Kidney epithelial cell (primary cell): Measurements from ENCODE around the gene ZNF728. TPM values are rescaled to one million over a fixed set of nuclear protein-coding genes. Genes with fewer than 3 reads are reported as not detected.
"Not testable (repeated sequence)": the region's sequence is repeated elsewhere in the genome, so short reads cannot be mapped to it uniquely, and the experiment has no call there.

Experiments used
- DNase-seq: peaks from one replicate; pipeline ENCODE4 v3.0.0-alpha.2; 2010; ENCODE audit warnings: low read depth
- H3K27me3 ChIP-seq: 2 replicates; pipeline ENCODE4 v1.6.0; 2011; ENCODE audit warnings: low read length; ENCODE audit not compliant: control insufficient read depth, insufficient read depth
- H3K36me3 ChIP-seq: 2 replicates; pipeline ENCODE4 v1.5.1; 2011; ENCODE audit warnings: low read length; ENCODE audit not compliant: control insufficient read depth, insufficient read depth
- H3K4me3 ChIP-seq: 2 replicates; pipeline ENCODE4 v1.5.1; 2011; ENCODE audit warnings: low read depth, mild to moderate bottlenecking, control low read depth, low read length
- CTCF ChIP-seq: IDR thresholded peaks from 2 replicates; pipeline ENCODE4 v1.5.1; 2011; ENCODE audit warnings: mild to moderate bottlenecking, moderate library complexity, low read length, control low read depth, inconsistent platforms; ENCODE audit not compliant: insufficient read depth, poor library complexity, severe bottlenecking
- total RNA-seq: library from RNA; depleted of rRNA; stranded (reverse); fragments of >200 nt; gene quantifications from 2 replicates; pipeline ENCODE4 v1.2.3, GENCODE V29; 2015

The ZNF728 gene
- total RNA-seq, 1 donor from 2014 or later = not detected

- Histone ChIP-seq H3K4me3 (no peak overlapping the region), H3K36me3 (no peaks in the 10 kb centered on the region), H3K27me3 (no peaks in the 10 kb centered on the region)
- no peak for DNase-seq
- TF ChIP-seq CTCF = no peak
Measured at GRCh38 chr19:22976248-22976647, 26.7 kb downstream of the ZNF728 start.

- not testable (repeated sequence) for H3K27me3 ChIP-seq, H3K36me3 ChIP-seq
Measured at GRCh38 chr19:22975546-22976136, 27.3 kb downstream of the ZNF728 start.

GRCh38 chr19:22945560-22945959 is 57.4 kb downstream of the ZNF728 start:
- TF ChIP-seq CTCF = no peak
- no peak overlapping the region for H3K4me3 ChIP-seq
- DNase-seq = no peak
- no peaks in the 10 kb centered on the region for H3K36me3 ChIP-seq
- no peaks in the 10 kb centered on the region for H3K27me3 ChIP-seq

More at GRCh38 chr19:22975546-22976136, 27.3 kb downstream of the ZNF728 start:
- H3K4me3 ChIP-seq, DNase-seq: not testable (repeated sequence)

- Histone ChIP-seq H3K36me3 (no peaks in the 10 kb centered on the region), H3K4me3 (no peak overlapping the region), H3K27me3 (no peaks in the 10 kb centered on the region)
- DNase-seq = no peak
- TF ChIP-seq CTCF = no peak
Measured at GRCh38 chr19:22935151-22935550, 67.8 kb downstream of the ZNF728 start.

GRCh38 chr19:22927576-22927975 is 75.4 kb downstream of the ZNF728 start:
- not testable (repeated sequence) for H3K4me3 ChIP-seq, H3K36me3 ChIP-seq, DNase-seq, H3K27me3 ChIP-seq

GRCh38 chr19:22925181-22925580 is 77.8 kb downstream of the ZNF728 start:
- not testable (repeated sequence) for DNase-seq, H3K27me3 ChIP-seq, H3K36me3 ChIP-seq, H3K4me3 ChIP-seq

Other genes with a start within 250 kb of the ZNF728 start
- gene ZNF99, start 219.0 kb downstream of the ZNF728 start, total RNA-seq = under 0.01 and 0.13 TPM in 2 replicates
- not detected in 2 replicates for gene ZNF723, start 170.9 kb downstream of the ZNF728 start, total RNA-seq
- 1.8 and 3.6 TPM in 2 replicates for gene ZNF730, start 113.8 kb upstream of the ZNF728 start, total RNA-seq
- gene ZNF724, start 247.2 kb upstream of the ZNF728 start, total RNA-seq = 4.7 and 7.6 TPM in 2 replicates